ENCODE measurements around the gene PDE6A. TPM values are rescaled to one million over a fixed set of nuclear protein-coding genes. Genes with fewer than 3 reads are reported as not detected.

The PDE6A gene
- total RNA-seq, 2 experiments from 2014 or later = not detected

- H3K4me1 ChIP-seq (ENCODE audit: insufficient read depth, low read length, poor library complexity, severe bottlenecking) = no peaks in the 10 kb centered on the region
- H4K20me1 ChIP-seq (ENCODE audit: insufficient read depth, low read length) = no peaks in the 10 kb centered on the region
- no peak overlapping the region for H3K4me2 ChIP-seq (ENCODE audit: low read length)
- DNase-seq (ENCODE audit: low spot score) = no peak
- H3K79me2 ChIP-seq (ENCODE audit: insufficient read depth, low read depth, low read length) = no peaks in the 10 kb centered on the region
- intact Hi-C loops (cut with micrococcal nuclease; ENCODE audit: unreplicated experiment) = loop anchor here (10.0 kb wide), 1 partner anchor 135 kb away; no protein-coding TSS in a partner anchor
- no peaks in the 10 kb centered on the region for H3K9me3 ChIP-seq (ENCODE audit: low read length)
- TF ChIP-seq EZH2phosphoT487 (IDR thresholded peaks at IDR 0.05; ENCODE audit: borderline replicate concordance, low read depth, low read length) = no peak
- TF ChIP-seq, protein P1, sequence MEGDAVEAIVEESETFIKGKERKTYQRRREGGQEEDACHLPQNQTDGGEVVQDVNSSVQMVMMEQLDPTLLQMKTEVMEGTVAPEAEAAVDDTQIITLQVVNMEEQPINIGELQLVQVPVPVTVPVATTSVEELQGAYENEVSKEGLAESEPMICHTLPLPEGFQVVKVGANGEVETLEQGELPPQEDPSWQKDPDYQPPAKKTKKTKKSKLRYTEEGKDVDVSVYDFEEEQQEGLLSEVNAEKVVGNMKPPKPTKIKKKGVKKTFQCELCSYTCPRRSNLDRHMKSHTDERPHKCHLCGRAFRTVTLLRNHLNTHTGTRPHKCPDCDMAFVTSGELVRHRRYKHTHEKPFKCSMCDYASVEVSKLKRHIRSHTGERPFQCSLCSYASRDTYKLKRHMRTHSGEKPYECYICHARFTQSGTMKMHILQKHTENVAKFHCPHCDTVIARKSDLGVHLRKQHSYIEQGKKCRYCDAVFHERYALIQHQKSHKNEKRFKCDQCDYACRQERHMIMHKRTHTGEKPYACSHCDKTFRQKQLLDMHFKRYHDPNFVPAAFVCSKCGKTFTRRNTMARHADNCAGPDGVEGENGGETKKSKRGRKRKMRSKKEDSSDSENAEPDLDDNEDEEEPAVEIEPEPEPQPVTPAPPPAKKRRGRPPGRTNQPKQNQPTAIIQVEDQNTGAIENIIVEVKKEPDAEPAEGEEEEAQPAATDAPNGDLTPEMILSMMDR (conservative IDR thresholded peaks at IDR 0.05; ENCODE audit: low read length) = no peak
- no peak overlapping the region for H2AFZ ChIP-seq (ENCODE audit: low read length)
- BruUV-seq (replicated peaks) = no TSS peak
- no peaks in the 10 kb centered on the region for H3K36me3 ChIP-seq (ENCODE audit: insufficient read depth, low read length)
- H3K4me3 ChIP-seq (ENCODE audit: low read depth, low read length, poor library complexity, severe bottlenecking) = no peak overlapping the region
- no peaks in the 10 kb centered on the region for H3K9me2 ChIP-seq (ENCODE audit: insufficient read depth, low read length)
- ChIA-PET CTCF (ENCODE audit: unreplicated experiment) (no interaction called here), POLR2A (no interaction called here)
- H3K27ac ChIP-seq (ENCODE audit: low read depth, low read length, poor library complexity, severe bottlenecking) = no peak overlapping the region
Measured at GRCh38 chr5:149969181-149969930, 24.8 kb upstream of the PDE6A start.

- no TSS peak for BruUV-seq (replicated peaks)
- Histone ChIP-seq H3K9me3 (ENCODE audit: low read length) (no peaks in the 10 kb centered on the region), H4K20me1 (ENCODE audit: insufficient read depth, low read length) (no peaks in the 10 kb centered on the region), H3K27ac (ENCODE audit: low read depth, low read length, poor library complexity, severe bottlenecking) (no peak overlapping the region), H3K4me3 (ENCODE audit: low read depth, low read length, poor library complexity, severe bottlenecking) (no peak overlapping the region), H3K79me2 (ENCODE audit: insufficient read depth, low read depth, low read length) (no peaks in the 10 kb centered on the region), H3K4me2 (ENCODE audit: low read length) (no peak overlapping the region), H3K4me1 (ENCODE audit: insufficient read depth, low read length, poor library complexity, severe bottlenecking) (no peaks in the 10 kb centered on the region), H2AFZ (ENCODE audit: low read length) (no peak overlapping the region), H3K36me3 (ENCODE audit: insufficient read depth, low read length) (no peaks in the 10 kb centered on the region), H3K9me2 (ENCODE audit: insufficient read depth, low read length) (no peaks in the 10 kb centered on the region)
- no peak for DNase-seq (ENCODE audit: low spot score)
- intact Hi-C loops (cut with micrococcal nuclease; ENCODE audit: unreplicated experiment) = loop anchor here (10.0 kb wide), 1 partner anchor 132 kb away; no protein-coding TSS in a partner anchor
- no peak for TF ChIP-seq EZH2phosphoT487 (IDR thresholded peaks at IDR 0.05; ENCODE audit: borderline replicate concordance, low read depth, low read length)
- TF ChIP-seq, protein P1 (conservative IDR thresholded peaks at IDR 0.05; ENCODE audit: low read length) = no peak
- ChIA-PET CTCF (ENCODE audit: unreplicated experiment) (no interaction called here), POLR2A (no interaction called here)
Measured at GRCh38 chr5:149966946-149967345, 22.4 kb upstream of the PDE6A start.

DNA sequence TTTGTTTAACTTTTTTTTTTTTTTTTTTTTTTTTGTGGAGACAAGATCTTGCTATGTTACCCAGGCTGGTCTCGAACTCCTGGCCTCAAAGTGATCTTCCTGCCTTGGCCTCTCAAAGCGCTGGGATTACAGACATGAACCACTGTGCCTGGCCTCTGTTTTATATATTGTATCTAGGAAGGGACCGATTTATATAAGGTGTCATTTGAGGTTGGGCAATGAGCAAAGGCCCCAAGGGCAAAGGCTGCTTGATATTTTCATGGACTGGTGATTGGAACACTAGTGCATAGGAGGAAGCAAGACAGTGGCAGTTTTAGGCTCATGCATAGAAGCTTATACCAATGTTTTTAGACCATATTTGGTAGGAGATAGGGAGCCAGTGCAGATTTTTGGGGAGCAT is 19.1 kb upstream of the PDE6A start:
- H3K27ac ChIP-seq (ENCODE audit: low read depth, low read length, poor library complexity, severe bottlenecking) = no peak overlapping the region
- H3K4me2 ChIP-seq (ENCODE audit: low read length) = no peak overlapping the region
- no peaks in the 10 kb centered on the region for H3K9me3 ChIP-seq (ENCODE audit: low read length)
- no TSS peak for BruUV-seq (replicated peaks)
- no peaks in the 10 kb centered on the region for H3K36me3 ChIP-seq (ENCODE audit: insufficient read depth, low read length)
- no peaks in the 10 kb centered on the region for H3K9me2 ChIP-seq (ENCODE audit: insufficient read depth, low read length)
- no peaks in the 10 kb centered on the region for H3K79me2 ChIP-seq (ENCODE audit: insufficient read depth, low read depth, low read length)
- H4K20me1 ChIP-seq (ENCODE audit: insufficient read depth, low read length) = no peaks in the 10 kb centered on the region
- intact Hi-C loops (cut with micrococcal nuclease; ENCODE audit: unreplicated experiment) = loop anchor here (5.0 to 10.0 kb wide), 2 partner anchors 101 to 129 kb away; no protein-coding TSS in a partner anchor
- DNase-seq (ENCODE audit: low spot score) = no peak
- POLR2A ChIA-PET = interaction anchor here (0.8 kb wide), 1 partner anchor 9 kb away, joined by 3 read pairs; no protein-coding TSS in a partner anchor
- CTCF ChIA-PET (ENCODE audit: unreplicated experiment) = no interaction called here
- no peak overlapping the region for H3K4me3 ChIP-seq (ENCODE audit: low read depth, low read length, poor library complexity, severe bottlenecking)
- H3K4me1 ChIP-seq (ENCODE audit: insufficient read depth, low read length, poor library complexity, severe bottlenecking) = peaks cover 9% of the 10 kb centered on the region
- no peak for TF ChIP-seq EZH2phosphoT487 (IDR thresholded peaks at IDR 0.05; ENCODE audit: borderline replicate concordance, low read depth, low read length)
- TF ChIP-seq, protein P1 (conservative IDR thresholded peaks at IDR 0.05; ENCODE audit: low read length) = no peak
- H2AFZ ChIP-seq (ENCODE audit: low read length) = no peak overlapping the region

Measured in OCI-LY7 (cell line).